ENCODE data around the gene CDYL2. TPM values are rescaled to one million over a fixed set of nuclear protein-coding genes. Genes with fewer than 3 reads are reported as not detected.

CDYL2 gene
- total and polyA plus RNA-seq, 4 donors = 0.84 to 4.1 (median 2.3) TPM

GRCh38 chr16:80564394-80564793 is 240.0 kb downstream of the CDYL2 start (continued):
- TF ChIP-seq CTCF (IDR thresholded peaks at IDR 0.05; ENCODE audit: low read depth, low read length, missing input control) (no peak), JUND (IDR thresholded peaks at IDR 0.05) (no peak)

- no peak for TF ChIP-seq FOXA1 (IDR thresholded peaks at IDR 0.05)
- TF ChIP-seq TAF1 (conservative IDR thresholded peaks at IDR 0.05) = no peak
- Histone ChIP-seq H3K9me3 (ENCODE audit: control insufficient read depth in 4 of 4, low read length in 3 of 4) (no peaks in the 10 kb centered on the region), H3K4me1 (ENCODE audit: control insufficient read depth in 4 of 4, insufficient read depth in 4 of 4, low read length in 3 of 4) (no peaks in the 10 kb centered on the region), H3K4me3 (ENCODE audit: low read depth in 1 of 3, low read length in 3 of 3) (no peak overlapping the region), H3K27me3 (ENCODE audit: control insufficient read depth in 4 of 4, insufficient read depth in 4 of 4, low read length in 3 of 4) (no peaks in the 10 kb centered on the region), H3K9ac (ENCODE audit: low read depth in 1 of 2, low read length in 2 of 2) (no peak overlapping the region), H3K36me3 (ENCODE audit: control insufficient read depth in 4 of 4, insufficient read depth in 3 of 4, low read depth in 1 of 4, low read length in 3 of 4) (no peaks in the 10 kb centered on the region), H3K27ac (ENCODE audit: low read depth in 1 of 2, low read length in 2 of 2) (no peak overlapping the region)
- 97% methylated on average over 3 of the region's 3 CpGs for WGBS
- no peak for DNase-seq (ENCODE audit: low spot score)
Observed at GRCh38 chr16:80563066-80563465, 241.3 kb downstream of the CDYL2 start.

GRCh38 chr16:80559369-80559768 is 245.0 kb downstream of the CDYL2 start:
- no peak overlapping the region for H3K9ac ChIP-seq (ENCODE audit: low read depth in 1 of 2, low read length in 2 of 2)
- no peaks in the 10 kb centered on the region for H3K9me3 ChIP-seq (ENCODE audit: control insufficient read depth in 4 of 4, low read length in 3 of 4)
- no peaks in the 10 kb centered on the region for H3K27me3 ChIP-seq (ENCODE audit: control insufficient read depth in 4 of 4, insufficient read depth in 4 of 4, low read length in 3 of 4)
- no peaks in the 10 kb centered on the region for H3K4me1 ChIP-seq (ENCODE audit: control insufficient read depth in 4 of 4, insufficient read depth in 4 of 4, low read length in 3 of 4)
- no peak overlapping the region for H3K4me3 ChIP-seq (ENCODE audit: low read depth in 1 of 3, low read length in 3 of 3)
- TF ChIP-seq EGR1 (IDR thresholded peaks at IDR 0.05; ENCODE audit: low read depth in 2 of 2) = no peak
- TF ChIP-seq JUND (IDR thresholded peaks at IDR 0.05) = no peak
- TF ChIP-seq FOXA1 (IDR thresholded peaks at IDR 0.05) = no peak
- no peak for TF ChIP-seq SP1 (IDR thresholded peaks at IDR 0.05)
- no peak for TF ChIP-seq HNF4G (IDR thresholded peaks at IDR 0.05)
- no peak for TF ChIP-seq NR2F2 (IDR thresholded peaks at IDR 0.05)
- TF ChIP-seq ATF3 (IDR thresholded peaks at IDR 0.05) = no peak
- TF ChIP-seq GABPA (IDR thresholded peaks at IDR 0.05 in 1 of 2, conservative IDR thresholded peaks at IDR 0.05 in 1 of 2) = no peak
- TF ChIP-seq CTCF (IDR thresholded peaks at IDR 0.05; ENCODE audit: low read depth, low read length, missing input control) = no peak
- no peak for TF ChIP-seq YY1 (IDR thresholded peaks at IDR 0.05)
- no peak for TF ChIP-seq HNF4A (conservative IDR thresholded peaks at IDR 0.05)
- DNase-seq (ENCODE audit: low spot score) = no peak
- no peaks in the 10 kb centered on the region for H3K36me3 ChIP-seq (ENCODE audit: control insufficient read depth in 4 of 4, insufficient read depth in 3 of 4, low read depth in 1 of 4, low read length in 3 of 4)
- WGBS = 66% methylated on average over 4 of the region's 4 CpGs
- no peak overlapping the region for H3K27ac ChIP-seq (ENCODE audit: low read depth in 1 of 2, low read length in 2 of 2)

- Histone ChIP-seq H3K4me1 (ENCODE audit: control insufficient read depth in 4 of 4, insufficient read depth in 4 of 4, low read length in 3 of 4) (no peaks in the 10 kb centered on the region), H3K36me3 (ENCODE audit: control insufficient read depth in 4 of 4, insufficient read depth in 3 of 4, low read depth in 1 of 4, low read length in 3 of 4) (no peaks in the 10 kb centered on the region), H3K27ac (ENCODE audit: low read depth in 1 of 2, low read length in 2 of 2) (no peak overlapping the region), H3K4me3 (ENCODE audit: low read depth in 1 of 3, low read length in 3 of 3) (no peak overlapping the region), H3K9me3 (ENCODE audit: control insufficient read depth in 4 of 4, low read length in 3 of 4) (no peaks in the 10 kb centered on the region), H3K9ac (ENCODE audit: low read depth in 1 of 2, low read length in 2 of 2) (no peak overlapping the region), H3K27me3 (ENCODE audit: control insufficient read depth in 4 of 4, insufficient read depth in 4 of 4, low read length in 3 of 4) (no peaks in the 10 kb centered on the region)
- WGBS = 87% methylated on average over 5 of the region's 5 CpGs
- no peak for DNase-seq (ENCODE audit: low spot score)
- TF ChIP-seq JUND (IDR thresholded peaks at IDR 0.05) = no peak
- no peak for TF ChIP-seq FOXA1 (IDR thresholded peaks at IDR 0.05)
- no peak for TF ChIP-seq TAF1 (conservative IDR thresholded peaks at IDR 0.05)
- no peak for TF ChIP-seq REST (IDR thresholded peaks at IDR 0.05)
- no peak for TF ChIP-seq SP1 (IDR thresholded peaks at IDR 0.05)
- no peak for TF ChIP-seq GABPA (IDR thresholded peaks at IDR 0.05 in 1 of 2, conservative IDR thresholded peaks at IDR 0.05 in 1 of 2)
Observed at GRCh38 chr16:80557037-80557436, 247.4 kb downstream of the CDYL2 start.

Data from liver (tissue), 9 donors.